NCI-H510A treated with DMSO at 0.1 percent for 48 hours (cell line): ENCODE results near the gene ENPP1.
A peak's percentile ranks its signal among the peaks of the same experiment; 100 is the strongest.

Experiments used
- DNase-seq: peaks from one replicate; lab custom pipeline; 2025; lab: John Stamatoyannopoulos, UW

The ENPP1 gene

GRCh38 chr6:131807644-131808459 lies at the start of gene ENPP1:
Gene ENPP1 (plus strand): TSS chr6:131808020. CDS start chr6:131808036, 16 bp downstream.
- peak; percentile 10 for DNase-seq

GRCh38 chr6:131758920-131759319 lies 48.9 kb upstream of the ENPP1 start:
- DNase-seq = no peak

GRCh38 chr6:131761060-131761761 lies 46.6 kb upstream of the ENPP1 start:
- DNase-seq = no peak

GRCh38 chr6:131761762-131762067 lies 46.1 kb upstream of the ENPP1 start:
- DNase-seq = no peak

- DNase-seq = no peak
Measured at GRCh38 chr6:131762984-131763383, 44.8 kb upstream of the ENPP1 start.

GRCh38 chr6:131763749-131764148 lies 44.1 kb upstream of the ENPP1 start:
- DNase-seq = no peak

GRCh38 chr6:131764350-131764749 lies 43.5 kb upstream of the ENPP1 start:
- no peak for DNase-seq

GRCh38 chr6:131765081-131765803 lies 42.6 kb upstream of the ENPP1 start:
- DNase-seq = no peak

GRCh38 chr6:131765804-131766135 lies 42.0 kb upstream of the ENPP1 start:
- no peak for DNase-seq

GRCh38 chr6:131766631-131767030 lies 41.2 kb upstream of the ENPP1 start:
- DNase-seq = no peak

- DNase-seq = no peak
Measured at GRCh38 chr6:131768964-131769363, 38.9 kb upstream of the ENPP1 start.

- no peak for DNase-seq
Measured at GRCh38 chr6:131769385-131770141, 38.3 kb upstream of the ENPP1 start.

GRCh38 chr6:131770776-131771175 lies 37.0 kb upstream of the ENPP1 start:
- DNase-seq = no peak

GRCh38 chr6:131773284-131773950 lies 34.4 kb upstream of the ENPP1 start:
- no peak for DNase-seq

GRCh38 chr6:131775886-131776285 lies 31.9 kb upstream of the ENPP1 start:
- DNase-seq = no peak

GRCh38 chr6:131776985-131777384 lies 30.8 kb upstream of the ENPP1 start:
- DNase-seq = no peak

- no peak for DNase-seq
Measured at GRCh38 chr6:131778169-131778568, 29.7 kb upstream of the ENPP1 start.

GRCh38 chr6:131779304-131779703 lies 28.5 kb upstream of the ENPP1 start:
- no peak for DNase-seq

- DNase-seq = no peak
Measured at GRCh38 chr6:131780600-131780999, 27.2 kb upstream of the ENPP1 start.

- no peak for DNase-seq
Measured at GRCh38 chr6:131781687-131782086, 26.1 kb upstream of the ENPP1 start.

- no peak for DNase-seq
Measured at GRCh38 chr6:131782764-131783163, 25.1 kb upstream of the ENPP1 start.

- no peak for DNase-seq
Measured at GRCh38 chr6:131784561-131784960, 23.3 kb upstream of the ENPP1 start.
